Heart right ventricle (tissue), 16 donors: ENCODE data around the gene PTPRD. TPM values are rescaled to one million over a fixed set of nuclear protein-coding genes. Genes with fewer than 3 reads are reported as not detected.

Experiments
- ATAC-seq, 8 donors: fragments of 200-7000 bp; cut with Tn5 transposase; one replicate each; pipeline ENCODE4 v1.9.1; 2020; ENCODE audit warnings: mild to moderate bottlenecking in 8 of 8, moderate library complexity in 8 of 8, moderate number of reproducible peaks in 1 of 8
- DNase-seq, 2 donors: peaks; one replicate each; pipeline ENCODE4 v3.0.0-alpha.2; 2020
- H3K27ac ChIP-seq, 10 donors: fragments of 200-600 bp; sonication (generic) in 2 of 10; one replicate each; pipeline versions ENCODE4 v1.5.0 to v1.8.0; 2020 to 2022; ENCODE audit warnings: mild to moderate bottlenecking in 3 of 10
- H3K27me3 ChIP-seq, 7 donors: fragments of 200-600 bp; one replicate each; pipeline ENCODE4 v1.8.0; 2021 to 2022; ENCODE audit warnings: mild to moderate bottlenecking in 2 of 7
- H3K36me3 ChIP-seq, 9 donors: fragments of 200-600 bp; sonication (generic) in 1 of 9; one replicate each; pipeline versions ENCODE4 v1.5.0 to v1.8.0; 2020 to 2022; ENCODE audit warnings: mild to moderate bottlenecking in 2 of 9
- H3K4me1 ChIP-seq, 9 donors: fragments of 200-600 bp; sonication (generic) in 1 of 9; one replicate each; pipeline versions ENCODE4 v1.5.0 to v1.8.0; 2020 to 2022; ENCODE audit warnings: mild to moderate bottlenecking in 4 of 9
- H3K4me3 ChIP-seq, 10 donors: fragments of 200-600 bp; sonication (generic) in 2 of 10; one replicate each; pipeline versions ENCODE4 v1.5.0 to v1.8.0; 2020 to 2022; ENCODE audit warnings: mild to moderate bottlenecking in 7 of 10, moderate library complexity in 2 of 10
- H3K9me3 ChIP-seq, 11 donors: fragments of 200-600 bp in 10 of 11; sonication (generic) in 2 of 11; one replicate each; pipeline versions ENCODE4 v1.5.0 to v1.8.0; 2013 to 2022; ENCODE audit warnings: mild to moderate bottlenecking in 2 of 11, control low read depth in 1 of 11, moderate library complexity in 1 of 11
- CTCF ChIP-seq, 9 donors: fragments of 200-600 bp; sonication (generic) in 2 of 9; IDR thresholded peaks; one replicate each; pipeline versions ENCODE4 v1.5.0 to v1.8.0; 2021 to 2022; ENCODE audit warnings: antibody characterized with exemption in 9 of 9, mild to moderate bottlenecking in 5 of 9, moderate library complexity in 1 of 9
- WGBS, 2 donors: extraction: QIAGEN DNeasy Blood & Tissue Kit; methylation state at CpG; one replicate each; pipeline ENCODE4 v1.1.7; 2013; ENCODE audit warnings: inconsistent platforms in 1 of 2; 5-methylcytosine and 5-hydroxymethylcytosine counted together
- intact Hi-C, 10 donors: fragments of 100-400 bp; cut with DNase I; formaldehyde crosslinking; loops; one replicate each; pipeline versions ENCODE4 v1.11.1 to v1.14.2; 2022
- polyA plus RNA-seq, 2 donors: library from polyadenylated mRNA; stranded (reverse); fragments of 200-250 nt; gene quantifications; one replicate each; pipeline ENCODE4 v1.2.3, GENCODE V29; 2013
- total RNA-seq, 10 donors: library from RNA; stranded (reverse); fragmentation: NEBNext Ultra II Directional in 3 of 10; extraction: Animal tissue kit (Norgen Biotek cat#: 25700) in 3 of 10; gene quantifications; one replicate each; pipeline versions ENCODE4 v1.2.1 to v1.2.4, GENCODE V29; 2021 to 2023
- donor health status: Arrhythmogenic right ventricular cardiomyopathy.
- donor health status: ischemic (EF 13 %, LVEDD 7.1; RV severe dilation, severe dysfunction).
- donor health status: healthy with polysubstance abuse.
- donor health status: DM: no; HTN: yes; CAD: no.
- donor health status: DM: no; HTN: no; CAD: no.
- donor health status: ischemic (EF 25% LVEDD 6.9; RV normal size, moderate dysfunction).
- donor health status: ischemic (EF 25% LVEDD 5.7; RV mildly dilated, moderate dysfunction).
- donor health status: healthy.
- donor health status: DM: yes; HTN: yes; CAD: no.
- donor health status: Ischemic cardiomyopathy.
- donor health status: ischemic (EF 35%, LVEDD 5.7; RV mildly dilated, moderate dysfunction).
- donor health status: nonischemic (EF 11% LVEDD 7.7; RV severe dilation, severe dysfunction).
- donor health status: DM: yes; HTN: yes; CAD: no.
- donor health status: PGD.
- donor health status: ischemic (EF 29% LVEDD 5.4; RV normal size, mild dysfunction).
- donor health status: nonischemic (EF 23%, LVEDD 6.1; RV moderate dilation, normal function).

Gene PTPRD
- total and polyA plus RNA-seq, 12 donors = 1.4 to 25.2 (median 13.0) TPM

GRCh38 chr9:10548348-10548747 is 64.5 kb downstream of the PTPRD start:
- Histone ChIP-seq H3K4me1 (no peaks in the 10 kb centered on the region), H3K36me3 (no peaks in the 10 kb centered on the region), H3K27ac (no peak overlapping the region), H3K9me3 (peaks cover 0 to 9% (median 0%) of the 10 kb centered on the region in 11 donors), H3K27me3 (no peaks in the 10 kb centered on the region), H3K4me3 (no peak overlapping the region)
- no peak for TF ChIP-seq CTCF (IDR thresholded peaks at IDR 0.05)
- ATAC-seq (no peak), DNase-seq (no peak)
- 57 to 73% methylated on average over 1 of the region's 1 CpG for WGBS, 2 donors
- intact Hi-C loops = loop anchor here in 1 of 10 donors (5.0 kb wide), 1 partner anchor 1934 kb away; no protein-coding TSS in a partner anchor

DNA sequence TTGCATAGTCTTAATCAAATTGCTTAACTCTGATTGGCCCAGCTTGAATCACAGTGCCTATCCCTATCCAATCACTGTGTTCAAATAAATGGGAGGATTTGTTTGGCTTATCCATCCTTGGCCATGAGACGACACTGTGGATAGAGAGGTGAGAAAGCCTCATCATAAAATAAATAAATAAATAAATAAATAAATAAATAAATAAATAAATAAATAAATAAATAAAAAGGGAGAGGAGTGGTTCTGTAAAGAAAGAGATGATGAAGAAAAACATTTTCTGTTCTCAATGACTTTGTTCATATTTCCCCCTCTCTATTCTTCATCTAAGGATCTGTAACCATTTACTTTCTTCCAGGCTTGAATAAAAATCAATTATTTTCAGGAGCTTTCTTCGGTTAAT is 74.7 kb downstream of the PTPRD start:
- no peaks in the 10 kb centered on the region for H3K27me3 ChIP-seq
- no peaks in the 10 kb centered on the region for H3K36me3 ChIP-seq
- TF ChIP-seq CTCF (IDR thresholded peaks at IDR 0.05) = no peak
- intact Hi-C loops = no loop called here
- ATAC-seq = no peak
- no peaks in the 10 kb centered on the region for H3K9me3 ChIP-seq
- no peaks in the 10 kb centered on the region for H3K4me1 ChIP-seq
- 88 to 92% methylated on average over 2 of the region's 2 CpGs for WGBS, 2 donors
- no peak overlapping the region for H3K27ac ChIP-seq
- no peak overlapping the region for H3K4me3 ChIP-seq
- DNase-seq = no peak

DNA sequence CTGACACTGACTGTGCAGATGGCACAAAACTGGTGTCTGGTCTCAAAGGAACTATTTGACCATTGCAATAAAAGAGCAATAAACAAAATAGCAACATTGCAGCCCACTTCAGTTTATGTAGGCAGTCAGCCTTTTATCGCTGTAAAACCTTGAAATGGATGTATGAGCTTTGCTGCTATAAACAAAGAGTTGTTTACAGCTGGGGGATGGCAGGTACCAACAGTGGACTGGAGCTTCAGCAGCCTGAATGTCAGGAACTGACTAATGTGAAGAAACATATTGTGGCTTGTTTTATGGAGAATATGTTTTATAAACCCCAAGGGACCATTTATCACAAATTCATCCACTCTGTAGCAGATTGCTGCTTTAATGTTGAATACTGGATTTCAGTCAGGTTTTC is 78.0 kb downstream of the PTPRD start:
- H3K4me3 ChIP-seq = no peak overlapping the region
- intact Hi-C loops = no loop called here
- WGBS, 2 donors = 66 to 77% methylated on average over 1 of the region's 1 CpG
- ATAC-seq (no peak), DNase-seq (no peak)
- no peaks in the 10 kb centered on the region for H3K4me1 ChIP-seq
- no peaks in the 10 kb centered on the region for H3K36me3 ChIP-seq
- no peaks in the 10 kb centered on the region for H3K27me3 ChIP-seq
- no peak for TF ChIP-seq CTCF (IDR thresholded peaks at IDR 0.05)
- no peaks in the 10 kb centered on the region for H3K9me3 ChIP-seq
- no peak overlapping the region for H3K27ac ChIP-seq

- 83 to 94% methylated on average over 1 of the region's 1 CpG for WGBS, 2 donors
- H3K27me3 ChIP-seq = no peaks in the 10 kb centered on the region
- no peaks in the 10 kb centered on the region for H3K36me3 ChIP-seq
- no peak for TF ChIP-seq CTCF (IDR thresholded peaks at IDR 0.05)
- H3K4me1 ChIP-seq = no peaks in the 10 kb centered on the region
- no peaks in the 10 kb centered on the region for H3K9me3 ChIP-seq
- intact Hi-C loops = loop anchor here in 1 of 10 donors (10.0 kb wide), 1 partner anchor 691 kb away; no protein-coding TSS in a partner anchor
- no peak for DNase-seq
- no peak for ATAC-seq
- no peak overlapping the region for H3K4me3 ChIP-seq
- no peak overlapping the region for H3K27ac ChIP-seq
Measured at GRCh38 chr9:10525972-10526371, 86.8 kb downstream of the PTPRD start.
